ENCODE data around the gene NCAN. TPM values are rescaled to one million over a fixed set of nuclear protein-coding genes. Genes with fewer than 3 reads are reported as not detected.

The NCAN gene
- total RNA-seq, 6 experiments from 2014 or later: 0.04 to 0.07 (median 0.06) TPM; not detected in 2

- DNase-seq: peak; percentile 63 to 86 (median 81)
- H3K4me1 ChIP-seq: peaks cover 0 to 38% (median 8%) of the 10 kb centered on the region in 4 donors
- peak; percentile 81 to 89 (median 82) for ATAC-seq
- no peaks in the 10 kb centered on the region for H3K27me3 ChIP-seq
- intact Hi-C loops (cut with DNase I): no loop called here
- 42% methylated on average over 3 of the region's 19 CpGs for WGBS (ENCODE audit: insufficient coverage, low coverage, low lambda C conversion rate, missing lambda C conversion rate)
- H3K27ac ChIP-seq: peak overlapping the region in 2 of 3 donors; percentile 47 to 68
- no peak for TF ChIP-seq POLR2A (IDR thresholded peaks at IDR 0.05)
- TF ChIP-seq, protein P1, sequence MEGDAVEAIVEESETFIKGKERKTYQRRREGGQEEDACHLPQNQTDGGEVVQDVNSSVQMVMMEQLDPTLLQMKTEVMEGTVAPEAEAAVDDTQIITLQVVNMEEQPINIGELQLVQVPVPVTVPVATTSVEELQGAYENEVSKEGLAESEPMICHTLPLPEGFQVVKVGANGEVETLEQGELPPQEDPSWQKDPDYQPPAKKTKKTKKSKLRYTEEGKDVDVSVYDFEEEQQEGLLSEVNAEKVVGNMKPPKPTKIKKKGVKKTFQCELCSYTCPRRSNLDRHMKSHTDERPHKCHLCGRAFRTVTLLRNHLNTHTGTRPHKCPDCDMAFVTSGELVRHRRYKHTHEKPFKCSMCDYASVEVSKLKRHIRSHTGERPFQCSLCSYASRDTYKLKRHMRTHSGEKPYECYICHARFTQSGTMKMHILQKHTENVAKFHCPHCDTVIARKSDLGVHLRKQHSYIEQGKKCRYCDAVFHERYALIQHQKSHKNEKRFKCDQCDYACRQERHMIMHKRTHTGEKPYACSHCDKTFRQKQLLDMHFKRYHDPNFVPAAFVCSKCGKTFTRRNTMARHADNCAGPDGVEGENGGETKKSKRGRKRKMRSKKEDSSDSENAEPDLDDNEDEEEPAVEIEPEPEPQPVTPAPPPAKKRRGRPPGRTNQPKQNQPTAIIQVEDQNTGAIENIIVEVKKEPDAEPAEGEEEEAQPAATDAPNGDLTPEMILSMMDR (IDR thresholded peaks at IDR 0.05): no peak
- no peak overlapping the region for H3K4me3 ChIP-seq
- H3K36me3 ChIP-seq: peaks cover 0 to 12% (median 6%) of the 10 kb centered on the region in 4 donors
- no peaks in the 10 kb centered on the region for H3K9me3 ChIP-seq
Observed at GRCh38 chr19:19296953-19297689, 85.4 kb downstream of the NCAN start.

GRCh38 chr19:19297759-19298158 lies 86.0 kb downstream of the NCAN start:
- 70% methylated on average over 6 of the region's 9 CpGs for WGBS (ENCODE audit: insufficient coverage, low coverage, low lambda C conversion rate, missing lambda C conversion rate)
- TF ChIP-seq, protein P1 (IDR thresholded peaks at IDR 0.05): peak in 2 of 4 donors; percentile 14 to 32
- TF ChIP-seq POLR2A (IDR thresholded peaks at IDR 0.05): no peak

GRCh38 chr19:19300613-19301012 lies 88.9 kb downstream of the NCAN start:
- TF ChIP-seq, protein P1 (IDR thresholded peaks at IDR 0.05): no peak
- no peak for TF ChIP-seq POLR2A (IDR thresholded peaks at IDR 0.05)
- H3K36me3 ChIP-seq: peaks cover 0 to 16% (median 9%) of the 10 kb centered on the region in 4 donors
- no peaks in the 10 kb centered on the region for H3K9me3 ChIP-seq
- H3K27ac ChIP-seq: no peak overlapping the region
- intact Hi-C loops (cut with DNase I): no loop called here
- no CpG with 5 or more reads among the region's 12 CpGs for WGBS (ENCODE audit: insufficient coverage, low coverage, low lambda C conversion rate, missing lambda C conversion rate)
- no peak for DNase-seq
- no peak overlapping the region for H3K4me3 ChIP-seq
- no peak for ATAC-seq
- no peaks in the 10 kb centered on the region for H3K27me3 ChIP-seq
- H3K4me1 ChIP-seq: peaks cover 0 to 22% (median 8%) of the 10 kb centered on the region in 4 donors

More at GRCh38 chr19:19297759-19298158, 86.0 kb downstream of the NCAN start:
- Histone ChIP-seq H3K36me3 (peaks cover 0 to 14% (median 6%) of the 10 kb centered on the region in 4 donors), H3K27me3 (no peaks in the 10 kb centered on the region), H3K4me1 (peaks cover 0 to 38% (median 8%) of the 10 kb centered on the region in 4 donors), H3K9me3 (no peaks in the 10 kb centered on the region), H3K27ac (peak overlapping the region in 2 of 3 donors; percentile 47 to 68), H3K4me3 (no peak overlapping the region)
- DNase-seq (peak in 2 of 3 donors; percentile 77 to 86), ATAC-seq (peak; percentile 60 to 80 (median 76))
- intact Hi-C loops (cut with DNase I): no loop called here

Small RNA genes within 50 kb of the gene (small RNA-seq; reads per million reads assigned to genes)
- 0 reads per million in 2 experiments for gene RNU6-1028P

Other genes starting within 250 kb of the NCAN start
- gene SUGP2, start 178.4 kb upstream of the NCAN start, total RNA-seq: 10 to 100 TPM; 17.4 to 36.4 (median 30.0) TPM
- 10 to 100 TPM; 19.3 to 64.8 (median 41.4) TPM for gene ARMC6, start 178.4 kb upstream of the NCAN start, total RNA-seq
- 10 to 100 TPM; 20.7 to 80.7 (median 69.7) TPM for gene SLC25A42, start 148.0 kb upstream of the NCAN start, total RNA-seq
- gene TMEM161A, start 73.5 kb upstream of the NCAN start, total RNA-seq: 10 to 100 TPM; 20.2 to 29.4 (median 22.2) TPM
- gene MEF2B, start 41.7 kb upstream of the NCAN start, total RNA-seq: 1 to 10 TPM in 2 of 6 experiments, under 1 TPM in 2, not detected in 2; 0.24 to 2.1 (median 0.97) TPM
- 10 to 100 TPM in 3 of 6 experiments, 1 to 10 TPM in 3; 6.0 to 12.2 (median 9.8) TPM for gene BORCS8, start 19.8 kb upstream of the NCAN start, total RNA-seq
- gene RFXANK, start 19.7 kb upstream of the NCAN start, total RNA-seq: 10 to 100 TPM; 13.8 to 21.2 (median 17.3) TPM
- gene NR2C2AP, start 8.5 kb upstream of the NCAN start, total RNA-seq: 10 to 100 TPM in 1 of 6 experiments, 1 to 10 TPM in 5; 2.6 to 11.3 (median 5.4) TPM
- 10 to 100 TPM; 10.9 to 64.1 (median 25.3) TPM for gene TM6SF2, start 61.3 kb downstream of the NCAN start, total RNA-seq
- 10 to 100 TPM; 19.7 to 25.9 (median 23.6) TPM for gene SUGP1, start 108.6 kb downstream of the NCAN start, total RNA-seq
- 10 to 100 TPM; 10.4 to 30.4 (median 19.3) TPM for gene MAU2, start 108.9 kb downstream of the NCAN start, total RNA-seq
- 10 to 100 TPM; 23.9 to 59.6 (median 39.2) TPM for gene GATAD2A, start 193.7 kb downstream of the NCAN start, total RNA-seq

Measured in right lobe of liver (tissue), 6 donors.